Measurements from ENCODE around the gene SCP2.

Gene SCP2

GRCh38 chr1:53048960-53049573 is 122.0 kb downstream of the SCP2 start:
- Histone ChIP-seq H3K79me2 (ENCODE audit: insufficient read depth, low read length) (no peaks in the 10 kb centered on the region), H3K4me2 (ENCODE audit: low read length) (no peak overlapping the region), H3K9ac (ENCODE audit: low read length) (no peak overlapping the region), H2AFZ (ENCODE audit: low read length) (no peak overlapping the region), H3K4me3 (ENCODE audit: low read depth, low read length, poor library complexity, severe bottlenecking) (no peak overlapping the region), H3K36me3 (ENCODE audit: insufficient read depth, low read length) (peaks cover 16% of the 10 kb centered on the region; the same call in 1 of the 2 replicates), H4K20me1 (ENCODE audit: insufficient read depth, low read length) (no peaks in the 10 kb centered on the region), H3K27ac (ENCODE audit: low read depth, low read length, poor library complexity, severe bottlenecking) (no peak overlapping the region), H3K9me2 (ENCODE audit: low read depth, low read length) (no peaks in the 10 kb centered on the region), H3F3A (ENCODE audit: insufficient read depth, low read length) (no peaks in the 10 kb centered on the region), H3K27me3 (ENCODE audit: insufficient read depth, low read length) (no peaks in the 10 kb centered on the region), H3K4me1 (ENCODE audit: insufficient read depth, low read length, severe bottlenecking) (no peaks in the 10 kb centered on the region), H3K9me3 (ENCODE audit: low read length) (no peaks in the 10 kb centered on the region)
- no peak for TF ChIP-seq EZH2 (IDR thresholded peaks at IDR 0.05; ENCODE audit: borderline replicate concordance, low read length)
- TF ChIP-seq, protein P1, sequence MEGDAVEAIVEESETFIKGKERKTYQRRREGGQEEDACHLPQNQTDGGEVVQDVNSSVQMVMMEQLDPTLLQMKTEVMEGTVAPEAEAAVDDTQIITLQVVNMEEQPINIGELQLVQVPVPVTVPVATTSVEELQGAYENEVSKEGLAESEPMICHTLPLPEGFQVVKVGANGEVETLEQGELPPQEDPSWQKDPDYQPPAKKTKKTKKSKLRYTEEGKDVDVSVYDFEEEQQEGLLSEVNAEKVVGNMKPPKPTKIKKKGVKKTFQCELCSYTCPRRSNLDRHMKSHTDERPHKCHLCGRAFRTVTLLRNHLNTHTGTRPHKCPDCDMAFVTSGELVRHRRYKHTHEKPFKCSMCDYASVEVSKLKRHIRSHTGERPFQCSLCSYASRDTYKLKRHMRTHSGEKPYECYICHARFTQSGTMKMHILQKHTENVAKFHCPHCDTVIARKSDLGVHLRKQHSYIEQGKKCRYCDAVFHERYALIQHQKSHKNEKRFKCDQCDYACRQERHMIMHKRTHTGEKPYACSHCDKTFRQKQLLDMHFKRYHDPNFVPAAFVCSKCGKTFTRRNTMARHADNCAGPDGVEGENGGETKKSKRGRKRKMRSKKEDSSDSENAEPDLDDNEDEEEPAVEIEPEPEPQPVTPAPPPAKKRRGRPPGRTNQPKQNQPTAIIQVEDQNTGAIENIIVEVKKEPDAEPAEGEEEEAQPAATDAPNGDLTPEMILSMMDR (IDR thresholded peaks at IDR 0.05; ENCODE audit: low read length): no peak

GRCh38 chr1:53049574-53049967 is 122.5 kb downstream of the SCP2 start:
- no peak overlapping the region for H3K27ac ChIP-seq (ENCODE audit: low read depth, low read length, poor library complexity, severe bottlenecking)
- no peak overlapping the region for H2AFZ ChIP-seq (ENCODE audit: low read length)
- no peaks in the 10 kb centered on the region for H3K9me2 ChIP-seq (ENCODE audit: low read depth, low read length)
- no peaks in the 10 kb centered on the region for H4K20me1 ChIP-seq (ENCODE audit: insufficient read depth, low read length)
- no peaks in the 10 kb centered on the region for H3K27me3 ChIP-seq (ENCODE audit: insufficient read depth, low read length)
- H3K79me2 ChIP-seq (ENCODE audit: insufficient read depth, low read length): no peaks in the 10 kb centered on the region
- TF ChIP-seq, protein P1 (IDR thresholded peaks at IDR 0.05; ENCODE audit: low read length): no peak
- no peak for TF ChIP-seq EZH2 (IDR thresholded peaks at IDR 0.05; ENCODE audit: borderline replicate concordance, low read length)
- H3F3A ChIP-seq (ENCODE audit: insufficient read depth, low read length): no peaks in the 10 kb centered on the region
- peaks cover 16% of the 10 kb centered on the region; the same call in 1 of the 2 replicates for H3K36me3 ChIP-seq (ENCODE audit: insufficient read depth, low read length)
- no peaks in the 10 kb centered on the region for H3K4me1 ChIP-seq (ENCODE audit: insufficient read depth, low read length, severe bottlenecking)
- H3K9me3 ChIP-seq (ENCODE audit: low read length): no peaks in the 10 kb centered on the region
- H3K4me2 ChIP-seq (ENCODE audit: low read length): no peak overlapping the region
- no peak overlapping the region for H3K4me3 ChIP-seq (ENCODE audit: low read depth, low read length, poor library complexity, severe bottlenecking)
- no peak overlapping the region for H3K9ac ChIP-seq (ENCODE audit: low read length)

GRCh38 chr1:53050310-53050709 is 123.2 kb downstream of the SCP2 start:
- Histone ChIP-seq H3K36me3 (ENCODE audit: insufficient read depth, low read length) (peaks cover 16% of the 10 kb centered on the region; the same call in 1 of the 2 replicates), H3K4me2 (ENCODE audit: low read length) (no peak overlapping the region), H3K27me3 (ENCODE audit: insufficient read depth, low read length) (no peaks in the 10 kb centered on the region), H3K4me3 (ENCODE audit: low read depth, low read length, poor library complexity, severe bottlenecking) (no peak overlapping the region), H4K20me1 (ENCODE audit: insufficient read depth, low read length) (no peaks in the 10 kb centered on the region), H3K9me2 (ENCODE audit: low read depth, low read length) (no peaks in the 10 kb centered on the region), H2AFZ (ENCODE audit: low read length) (no peak overlapping the region), H3K79me2 (ENCODE audit: insufficient read depth, low read length) (no peaks in the 10 kb centered on the region), H3F3A (ENCODE audit: insufficient read depth, low read length) (no peaks in the 10 kb centered on the region), H3K4me1 (ENCODE audit: insufficient read depth, low read length, severe bottlenecking) (no peaks in the 10 kb centered on the region), H3K9me3 (ENCODE audit: low read length) (no peaks in the 10 kb centered on the region), H3K9ac (ENCODE audit: low read length) (no peak overlapping the region), H3K27ac (ENCODE audit: low read depth, low read length, poor library complexity, severe bottlenecking) (no peak overlapping the region)
- TF ChIP-seq, protein P1 (IDR thresholded peaks at IDR 0.05; ENCODE audit: low read length): no peak
- no peak for TF ChIP-seq EZH2 (IDR thresholded peaks at IDR 0.05; ENCODE audit: borderline replicate concordance, low read length)
